Activated CD8-positive, alpha-beta T cell treated with anti-CD3 and anti-CD28 coated beads for 36 hours (primary cell): Measurements from ENCODE around the gene SLC4A1. TPM values are rescaled to one million over a fixed set of nuclear protein-coding genes. Genes with fewer than 3 reads are reported as not detected.

Experiments
- ATAC-seq: fragments of 200-7000 bp; cut with Tn5 transposase; one replicate; pipeline ENCODE4 v1.10.0; 2021; ENCODE audit warnings: mild to moderate bottlenecking, moderate library complexity
- CTCF ChIA-PET: fragments of 350-600 bp; sonication (Branson Sonifier 250); formaldehyde crosslinking; loops from one replicate; lab custom pipeline; 2021; ENCODE audit warnings: antibody characterized with exemption; lab: Charles Lee
- POLR2A ChIA-PET: fragments of 350-600 bp; sonication (Branson Sonifier 250); formaldehyde crosslinking; loops from one replicate; lab custom pipeline; 2021; ENCODE audit warnings: antibody characterized with exemption; lab: Charles Lee
- DNase-seq: peaks from one replicate; pipeline ENCODE4 v3.0.0-alpha.2; 2020
- H3K27ac Mint-ChIP-seq: one replicate; pipeline ENCODE4 v1.8.0; 2021; ENCODE audit warnings: mild to moderate bottlenecking, mixed read lengths
- H3K27me3 Mint-ChIP-seq: one replicate; pipeline ENCODE4 v1.8.0; 2021; ENCODE audit warnings: mixed read lengths
- H3K36me3 Mint-ChIP-seq: one replicate; pipeline ENCODE4 v1.8.0; 2021; ENCODE audit warnings: low read depth, mixed read lengths
- H3K4me1 Mint-ChIP-seq: one replicate; pipeline ENCODE4 v1.8.0; 2021; ENCODE audit warnings: low read depth, mixed read lengths
- H3K4me3 Mint-ChIP-seq: one replicate; pipeline ENCODE4 v1.8.0; 2021; ENCODE audit warnings: mild to moderate bottlenecking, moderate library complexity, mixed read lengths
- H3K9me3 Mint-ChIP-seq: one replicate; pipeline ENCODE4 v1.8.0; 2021; ENCODE audit warnings: mixed read lengths
- CTCF ChIP-seq: fragments of 200-600 bp; IDR thresholded peaks from one replicate; pipeline ENCODE4 v1.8.0; 2022; ENCODE audit warnings: antibody characterized with exemption, mild to moderate bottlenecking
- intact Hi-C: fragments of 100-400 bp; cut with micrococcal nuclease; formaldehyde crosslinking; loops from one replicate; pipeline ENCODE4 v1.10.0; 2022
- total RNA-seq, 2 experiments: library from RNA; stranded (reverse); gene quantifications; one replicate each; pipeline ENCODE4 v1.2.3, GENCODE V29; 2021

Gene SLC4A1
- total RNA-seq, 2 experiments from 2014 or later = not detected

GRCh38 chr17:44213403-44214229, 54.3 kb downstream of the SLC4A1 start:
- DNase-seq (no peak), ATAC-seq (no peak)
- Mint-ChIP-seq H3K27ac (peak overlapping the region; percentile 98), H3K36me3 (peaks cover 76% of the 10 kb centered on the region), H3K4me3 (no peak overlapping the region), H3K9me3 (no peaks in the 10 kb centered on the region), H3K4me1 (peaks cover 69% of the 10 kb centered on the region), H3K27me3 (no peaks in the 10 kb centered on the region)
- ChIA-PET POLR2A (interaction anchor here (1.1 to 3.0 kb wide), 4 partner anchors 7 to 106 kb away, joined by 3 to 11 read pairs (median 7); no protein-coding TSS in a partner anchor), CTCF (interaction anchor here (1.0 to 2.3 kb wide), 2 partner anchors 9 to 132 kb away, joined by 3 to 7 read pairs; partner anchors contain the start of gene GRN)
- TF ChIP-seq CTCF = no peak
- intact Hi-C loops = no loop called here

GRCh38 chr17:44212507-44213402, 55.2 kb downstream of the SLC4A1 start:
- peaks cover 79% of the 10 kb centered on the region for H3K36me3 Mint-ChIP-seq
- POLR2A ChIA-PET = interaction anchor here (1.1 to 4.5 kb wide), 8 partner anchors 8 to 119 kb away, joined by 3 to 50 read pairs (median 9); partner anchors contain the start of gene UBTF
- intact Hi-C loops = no loop called here

GRCh38 chr17:44211281-44212265, 56.4 kb downstream of the SLC4A1 start:
- intact Hi-C loops = no loop called here
- ATAC-seq = no peak
- Mint-ChIP-seq H3K27ac (peak overlapping the region; percentile 81), H3K4me1 (peaks cover 72% of the 10 kb centered on the region), H3K36me3 (peaks cover 73% of the 10 kb centered on the region), H3K27me3 (no peaks in the 10 kb centered on the region), H3K9me3 (no peaks in the 10 kb centered on the region), H3K4me3 (peak overlapping the region; percentile 61)
- POLR2A ChIA-PET = interaction anchor here (0.7 to 4.5 kb wide), 15 partner anchors 7 to 146 kb away, joined by 3 to 50 read pairs (median 8); partner anchors contain the start of genes GRN, TMUB2 and UBTF
- DNase-seq = no peak
- TF ChIP-seq CTCF = no peak
- CTCF ChIA-PET = interaction anchor here (0.8 to 4.3 kb wide), 14 partner anchors 8 to 152 kb away, joined by 3 to 63 read pairs (median 16); partner anchors contain the start of genes FAM171A2, GRN, SLC25A39 and TMUB2

More at GRCh38 chr17:44212507-44213402, 55.2 kb downstream of the SLC4A1 start:
- peak overlapping the region; percentile 98 for H3K27ac Mint-ChIP-seq
- H3K9me3 Mint-ChIP-seq = no peaks in the 10 kb centered on the region
- no peak for ATAC-seq
- no peaks in the 10 kb centered on the region for H3K27me3 Mint-ChIP-seq
- TF ChIP-seq CTCF = no peak
- peaks cover 74% of the 10 kb centered on the region for H3K4me1 Mint-ChIP-seq
- H3K4me3 Mint-ChIP-seq = no peak overlapping the region
- CTCF ChIA-PET = interaction anchor here (1.0 to 3.8 kb wide), 2 partner anchors 8 to 11 kb away, joined by 3 to 38 read pairs; no protein-coding TSS in a partner anchor
- no peak for DNase-seq
